Thymus (tissue), 11 donors: ENCODE measurements around the gene IFRD1. TPM values are rescaled to one million over a fixed set of nuclear protein-coding genes. Genes with fewer than 3 reads are reported as not detected.

ENCODE experiments used
- DNase-seq, 9 donors: peaks; one replicate each; pipeline ENCODE4 v3.0.0-alpha.2; 2013; ENCODE audit warnings: low spot score in 9 of 9, low read depth in 6 of 9, missing footprints in 1 of 9
- H3K27ac ChIP-seq, 2 donors: one replicate each; pipeline ENCODE4 v1.5.1; 2013; ENCODE audit warnings: control low read depth in 1 of 2, low read depth in 1 of 2, low read length in 1 of 2, mild to moderate bottlenecking in 1 of 2, moderate library complexity in 1 of 2
- H3K27me3 ChIP-seq, 2 donors: one replicate each; pipeline ENCODE4 v1.5.1; 2013; ENCODE audit warnings: low read length in 1 of 2; ENCODE audit not compliant: control insufficient read depth in 2 of 2, insufficient read depth in 1 of 2
- H3K36me3 ChIP-seq, 2 donors: one replicate each; pipeline ENCODE4 v1.5.1; 2013; ENCODE audit warnings: low read length in 1 of 2, mild to moderate bottlenecking in 1 of 2, moderate library complexity in 1 of 2; ENCODE audit not compliant: control insufficient read depth in 2 of 2, insufficient read depth in 2 of 2
- H3K4me1 ChIP-seq, 2 donors: one replicate each; pipeline ENCODE4 v1.5.1; 2013; ENCODE audit warnings: low read length in 2 of 2; ENCODE audit not compliant: control insufficient read depth in 2 of 2, insufficient read depth in 2 of 2
- H3K4me3 ChIP-seq, 2 donors: one replicate each; pipeline ENCODE4 v1.5.1; 2013; ENCODE audit warnings: low read length in 2 of 2, control low read depth in 1 of 2, mild to moderate bottlenecking in 1 of 2
- H3K9me3 ChIP-seq, 2 donors: one replicate each; pipeline ENCODE4 v1.5.1; 2013; ENCODE audit warnings: low read length in 1 of 2, mild to moderate bottlenecking in 1 of 2; ENCODE audit not compliant: control insufficient read depth in 2 of 2, insufficient read depth in 1 of 2
- WGBS: extraction: QIAGEN DNeasy Blood & Tissue Kit; methylation state at CpG from one replicate; pipeline ENCODE4 v1.1.7; 2013; 5-methylcytosine and 5-hydroxymethylcytosine counted together
- polyA plus RNA-seq: library from polyadenylated mRNA; stranded (reverse); fragments of 200-250 nt; gene quantifications from one replicate; pipeline ENCODE4 v1.2.3, GENCODE V29; 2013
- total RNA-seq: library from RNA; stranded (reverse); fragments of 120-200 nt; gene quantifications from one replicate; pipeline ENCODE4 v1.2.4, GENCODE V29; 2013
- donor health status: healthy.

IFRD1 gene
- total and polyA plus RNA-seq, 2 donors = 23.2 to 63.0 TPM

DNA sequence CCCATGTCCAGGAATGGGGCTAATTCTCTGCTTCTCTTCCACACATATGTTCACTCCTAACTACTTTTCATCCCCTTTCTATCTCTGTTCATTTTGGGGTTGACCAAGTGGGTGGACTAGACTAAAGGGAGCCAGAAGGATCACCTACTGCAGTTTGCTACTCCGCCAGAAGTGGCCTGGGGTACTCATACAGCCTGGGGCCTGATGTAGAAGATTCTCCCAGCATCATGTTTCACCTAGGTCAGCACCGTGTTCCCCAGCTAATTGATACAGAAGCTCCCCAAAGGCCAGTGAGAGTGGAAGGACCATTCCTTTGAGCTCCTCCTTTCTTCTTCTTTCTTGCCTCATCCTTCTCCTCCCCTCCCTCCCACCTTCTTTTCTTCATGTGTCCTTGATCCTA is 19.6 kb upstream of the IFRD1 start:
- no peak for DNase-seq
- Histone ChIP-seq H3K4me1 (peaks cover 0 to 5% of the 10 kb centered on the region in 2 donors), H3K36me3 (no peaks in the 10 kb centered on the region), H3K27me3 (no peaks in the 10 kb centered on the region), H3K27ac (no peak overlapping the region), H3K9me3 (no peaks in the 10 kb centered on the region), H3K4me3 (no peak overlapping the region)
- 96% methylated on average over 2 of the region's 2 CpGs for WGBS

DNA sequence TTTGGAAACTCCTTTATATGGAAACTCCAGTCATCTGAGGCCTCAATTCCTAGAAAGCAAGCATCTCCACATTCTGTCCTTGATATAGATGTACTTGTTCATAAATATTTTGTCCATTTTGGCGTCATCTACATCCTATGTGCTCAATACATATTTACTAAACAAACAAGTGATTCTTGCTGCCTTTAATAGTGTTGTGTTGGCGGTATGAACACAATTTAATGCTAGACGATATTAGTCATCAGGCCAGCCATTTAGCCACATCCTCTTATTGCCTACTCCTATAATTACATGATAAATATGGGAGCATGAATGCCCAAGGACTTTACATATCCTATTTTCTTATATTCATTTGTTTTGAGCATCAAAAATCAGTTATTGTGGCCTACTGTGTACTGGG is 18.5 kb upstream of the IFRD1 start:
- peaks cover 0 to 5% of the 10 kb centered on the region in 2 donors for H3K4me1 ChIP-seq
- H3K27ac ChIP-seq = no peak overlapping the region
- H3K27me3 ChIP-seq = no peaks in the 10 kb centered on the region
- WGBS = 97% methylated on average over 3 of the region's 3 CpGs
- no peak for DNase-seq
- H3K36me3 ChIP-seq = no peaks in the 10 kb centered on the region
- no peak overlapping the region for H3K4me3 ChIP-seq
- H3K9me3 ChIP-seq = no peaks in the 10 kb centered on the region

GRCh38 chr7:112433289-112433688 is 17.0 kb upstream of the IFRD1 start:
- no peak for DNase-seq
- H3K36me3 ChIP-seq = no peaks in the 10 kb centered on the region
- WGBS = 14% methylated on average over 1 of the region's 1 CpG
- H3K27me3 ChIP-seq = no peaks in the 10 kb centered on the region
- H3K4me3 ChIP-seq = no peak overlapping the region
- peaks cover 0 to 5% of the 10 kb centered on the region in 2 donors for H3K4me1 ChIP-seq
- H3K27ac ChIP-seq = no peak overlapping the region
- no peaks in the 10 kb centered on the region for H3K9me3 ChIP-seq

GRCh38 chr7:112437072-112437471 is 13.2 kb upstream of the IFRD1 start:
- DNase-seq = no peak
- WGBS = 99% methylated on average over 1 of the region's 1 CpG
- Histone ChIP-seq H3K27me3 (no peaks in the 10 kb centered on the region), H3K36me3 (no peaks in the 10 kb centered on the region), H3K27ac (no peak overlapping the region), H3K4me3 (no peak overlapping the region), H3K4me1 (peaks cover 0 to 5% of the 10 kb centered on the region in 2 donors), H3K9me3 (no peaks in the 10 kb centered on the region)

DNA sequence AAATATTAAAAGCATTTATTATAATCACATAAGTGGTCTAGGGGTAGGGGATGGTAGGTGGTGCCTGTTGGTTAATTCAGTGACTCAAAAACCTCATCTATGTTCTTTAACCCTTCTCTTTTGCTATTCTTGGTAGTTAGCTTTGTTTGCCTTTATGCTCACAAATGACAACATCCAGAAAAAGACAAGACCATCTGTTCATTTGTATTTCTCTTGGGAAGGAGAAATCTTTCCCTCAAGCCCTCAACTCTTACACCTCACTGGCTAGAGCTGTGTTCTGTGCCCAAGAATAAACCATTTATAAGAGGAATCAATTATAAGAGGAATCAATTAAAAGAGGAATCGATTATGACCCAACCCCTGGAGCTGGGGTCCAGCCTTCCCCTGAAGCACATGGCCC is 10.8 kb upstream of the IFRD1 start:
- no peaks in the 10 kb centered on the region for H3K9me3 ChIP-seq
- no peaks in the 10 kb centered on the region for H3K27me3 ChIP-seq
- 91% methylated on average over 1 of the region's 1 CpG for WGBS
- no peak for DNase-seq
- no peak overlapping the region for H3K27ac ChIP-seq
- H3K4me1 ChIP-seq = no peaks in the 10 kb centered on the region
- H3K36me3 ChIP-seq = no peaks in the 10 kb centered on the region
- H3K4me3 ChIP-seq = no peak overlapping the region

- H3K4me1 ChIP-seq = no peaks in the 10 kb centered on the region
- no peak for DNase-seq
- H3K9me3 ChIP-seq = no peaks in the 10 kb centered on the region
- no peak overlapping the region for H3K27ac ChIP-seq
- no peaks in the 10 kb centered on the region for H3K36me3 ChIP-seq
- no peak overlapping the region for H3K4me3 ChIP-seq
- no peaks in the 10 kb centered on the region for H3K27me3 ChIP-seq
- WGBS = 96% methylated on average over 2 of the region's 2 CpGs
Observed at GRCh38 chr7:112442210-112442609, 8.1 kb upstream of the IFRD1 start.

- 98% methylated on average over 3 of the region's 3 CpGs for WGBS
- Histone ChIP-seq H3K27ac (no peak overlapping the region), H3K4me1 (peaks cover 0 to 2% of the 10 kb centered on the region in 2 donors), H3K4me3 (no peak overlapping the region), H3K27me3 (no peaks in the 10 kb centered on the region), H3K9me3 (no peaks in the 10 kb centered on the region), H3K36me3 (no peaks in the 10 kb centered on the region)
- DNase-seq = no peak
Observed at GRCh38 chr7:112444505-112444904, 5.8 kb upstream of the IFRD1 start.

GRCh38 chr7:112446431-112446830 is 3.8 kb upstream of the IFRD1 start:
- Histone ChIP-seq H3K27ac (no peak overlapping the region), H3K36me3 (no peaks in the 10 kb centered on the region), H3K4me1 (peaks cover 5% of the 10 kb centered on the region in 2 donors), H3K4me3 (no peak overlapping the region), H3K9me3 (no peaks in the 10 kb centered on the region), H3K27me3 (no peaks in the 10 kb centered on the region)
- 89% methylated on average over 3 of the region's 3 CpGs for WGBS
- no peak for DNase-seq

DNA sequence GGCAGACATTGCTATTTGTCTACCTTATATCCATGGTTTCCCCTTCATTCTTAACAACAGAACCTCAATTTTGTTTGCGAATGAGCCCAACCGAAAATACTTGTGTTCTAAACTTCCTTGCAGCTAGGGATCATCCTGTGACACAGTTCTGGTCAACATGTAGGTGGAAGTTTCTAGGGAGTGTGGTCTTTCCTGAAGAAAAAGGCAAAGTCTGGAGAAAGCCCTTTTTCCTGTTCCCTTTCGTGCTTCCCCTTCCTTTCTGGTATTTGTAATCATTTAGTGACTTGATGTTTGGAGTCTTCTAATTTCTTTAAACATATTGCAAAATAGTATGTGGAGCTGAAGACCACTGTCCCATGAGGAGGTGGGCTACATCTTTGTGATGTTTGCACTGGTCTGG is 2.9 kb upstream of the IFRD1 start:
- no peaks in the 10 kb centered on the region for H3K27me3 ChIP-seq
- DNase-seq = no peak
- no peaks in the 10 kb centered on the region for H3K36me3 ChIP-seq
- H3K4me3 ChIP-seq = no peak overlapping the region
- no peaks in the 10 kb centered on the region for H3K9me3 ChIP-seq
- 98% methylated on average over 3 of the region's 3 CpGs for WGBS
- peaks cover 7 to 13% of the 10 kb centered on the region in 2 donors for H3K4me1 ChIP-seq
- H3K27ac ChIP-seq = no peak overlapping the region

DNA sequence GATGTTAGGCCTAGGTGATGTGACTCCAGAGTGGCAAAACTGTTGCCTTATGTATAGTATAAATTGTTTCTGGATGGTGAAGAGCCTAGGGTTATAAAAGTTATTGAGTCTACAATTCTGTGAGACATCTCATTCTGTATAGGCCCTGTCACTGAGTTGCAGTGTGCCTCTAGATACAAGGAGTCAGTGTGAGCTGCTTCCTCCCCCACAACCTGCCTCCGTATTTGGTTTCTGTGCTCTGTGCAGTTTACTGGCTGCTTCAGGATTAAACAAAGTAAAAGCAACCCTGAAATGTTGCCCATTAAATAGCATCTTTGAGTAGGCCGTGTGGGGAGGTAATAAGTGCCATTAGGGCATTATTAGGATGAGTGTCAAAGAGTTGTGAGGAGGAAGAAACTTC is 1.9 kb upstream of the IFRD1 start:
- no peak overlapping the region for H3K27ac ChIP-seq
- H3K36me3 ChIP-seq = no peaks in the 10 kb centered on the region
- H3K4me1 ChIP-seq = peaks cover 7 to 13% of the 10 kb centered on the region in 2 donors
- no peaks in the 10 kb centered on the region for H3K9me3 ChIP-seq
- DNase-seq = no peak
- 90% methylated on average over 2 of the region's 2 CpGs for WGBS
- no peaks in the 10 kb centered on the region for H3K27me3 ChIP-seq
- H3K4me3 ChIP-seq = no peak overlapping the region
